Gastroesophageal sphincter (tissue), 3 donors: ENCODE data around the gene PLXDC2.

ENCODE experiments used
- CTCF ChIP-seq, 4 experiments: fragments of 200-600 bp in 2 of 4; fragments of 450-650 bp in 2 of 4; sonication (generic) in 1 of 4; IDR thresholded peaks; one replicate each; pipeline ENCODE4 v1.5.1; 2017 to 2019; ENCODE audit warnings: antibody characterized with exemption in 4 of 4, mild to moderate bottlenecking in 2 of 4, moderate library complexity in 2 of 4
- EP300 ChIP-seq: sonication (generic); formaldehyde crosslinking; IDR thresholded peaks from one replicate; pipeline ENCODE4 v1.6.1; 2017; ENCODE audit warnings: antibody characterized with exemption, mild to moderate bottlenecking

- no peak for TF ChIP-seq CTCF (IDR thresholded peaks at IDR 0.05)
- TF ChIP-seq EP300, result no peak
These were observed at the start of gene PLXDC2 for GRCh38 chr10:19816411-19817230.
